DMS53 treated with DMSO at 0.1 percent for 48 hours (cell line): ENCODE measurements around the gene PRIM2.
A peak's percentile ranks its signal among the peaks of the same experiment; 100 is the strongest.
"Not testable (repeated sequence)": the region's sequence is repeated elsewhere in the genome, so short reads cannot be mapped to it uniquely, and the experiment has no call there.

ENCODE experiments used
- DNase-seq: peaks from one replicate; lab custom pipeline; 2025; ENCODE audit not compliant: unreplicated experiment; lab: John Stamatoyannopoulos, UW

PRIM2 gene

DNA sequence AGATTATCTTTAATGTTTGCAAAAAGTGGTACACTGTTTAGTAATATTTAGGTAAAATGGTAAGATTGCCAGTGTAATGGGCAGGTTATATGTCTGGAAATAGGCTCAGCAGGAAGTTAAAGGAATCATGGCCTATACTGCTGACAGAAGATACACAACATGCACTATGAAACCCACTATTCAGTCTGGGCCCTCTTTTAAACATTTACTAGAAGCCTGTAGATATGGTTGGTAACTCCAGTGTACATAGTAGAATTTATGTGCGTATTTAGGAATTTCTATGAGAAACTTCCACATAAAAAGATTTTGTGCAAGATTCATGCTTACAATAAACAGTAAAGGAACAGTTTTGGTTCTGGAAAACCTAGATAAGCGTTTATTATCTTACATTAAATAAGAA lies 178.8 kb downstream of the PRIM2 start:
- not testable (repeated sequence) for DNase-seq

DNA sequence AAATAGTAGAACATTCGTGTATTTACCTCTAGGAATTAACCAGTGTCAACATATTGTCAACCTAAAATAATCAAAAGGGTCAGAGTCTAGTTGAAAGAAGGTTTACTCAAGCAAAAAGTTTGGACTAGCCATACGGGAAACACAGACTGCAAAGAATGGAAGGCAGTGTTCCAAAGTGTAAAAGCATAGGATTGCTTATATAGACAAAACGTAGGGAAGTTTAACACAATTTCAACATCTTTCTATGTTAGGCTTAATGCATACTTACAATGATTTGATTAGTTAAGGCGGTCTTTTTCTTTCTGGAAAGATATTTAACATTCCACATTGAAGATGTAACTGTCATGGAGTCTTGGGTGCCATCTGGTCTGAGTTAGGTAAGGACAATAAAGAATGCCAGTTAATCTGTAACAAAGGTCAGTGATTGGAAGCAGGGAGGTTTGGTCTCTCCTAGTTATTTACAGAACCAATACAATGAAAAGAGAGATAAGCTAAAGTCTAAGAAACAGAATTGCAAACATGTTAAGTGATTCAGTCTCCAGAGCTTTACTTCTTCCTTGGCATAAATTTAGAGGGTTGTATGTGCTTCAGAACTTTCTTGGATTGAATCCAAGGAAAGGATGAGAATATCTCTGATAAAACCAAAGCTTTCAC lies 183.1 kb downstream of the PRIM2 start:
- DNase-seq = not testable (repeated sequence)

DNA sequence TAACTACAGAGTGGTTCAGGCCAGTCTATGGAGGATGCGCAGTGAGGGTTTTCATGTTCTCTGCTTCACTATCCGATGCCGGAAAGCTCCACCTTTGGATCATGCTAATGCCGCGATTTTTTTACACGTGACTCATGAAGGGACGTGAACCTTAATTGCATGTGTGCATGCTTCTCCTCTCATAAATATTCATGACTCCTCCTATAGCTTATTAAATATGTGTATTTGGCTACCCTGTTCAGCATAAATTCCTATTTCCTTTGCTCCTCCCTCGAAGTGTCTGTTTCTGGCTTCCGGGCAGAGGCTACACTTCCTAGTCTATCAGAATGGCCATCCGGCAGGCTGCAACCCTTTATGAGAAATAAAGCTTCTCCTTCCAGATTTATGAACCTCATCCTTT lies 185.0 kb downstream of the PRIM2 start:
- DNase-seq = not testable (repeated sequence)

DNA sequence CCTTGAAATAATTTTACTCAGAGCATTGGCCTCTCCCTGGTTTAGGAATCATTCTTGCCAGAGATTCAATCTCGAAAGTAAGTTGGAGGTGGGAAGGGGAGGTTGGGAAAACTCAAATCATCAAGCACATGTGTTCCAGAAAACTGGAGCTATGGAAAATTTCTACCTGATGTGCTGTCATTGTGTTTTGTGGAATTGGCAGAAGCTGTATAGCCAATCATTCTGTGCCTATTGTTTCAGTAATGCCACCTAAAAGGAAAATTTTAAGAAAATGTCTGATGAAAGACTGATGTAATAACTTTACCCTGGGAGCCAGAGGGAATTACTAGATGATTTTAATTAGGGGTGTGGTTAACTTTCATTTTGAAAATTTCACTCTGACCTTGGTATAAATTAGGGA lies 187.8 kb downstream of the PRIM2 start:
- not testable (repeated sequence) for DNase-seq

DNA sequence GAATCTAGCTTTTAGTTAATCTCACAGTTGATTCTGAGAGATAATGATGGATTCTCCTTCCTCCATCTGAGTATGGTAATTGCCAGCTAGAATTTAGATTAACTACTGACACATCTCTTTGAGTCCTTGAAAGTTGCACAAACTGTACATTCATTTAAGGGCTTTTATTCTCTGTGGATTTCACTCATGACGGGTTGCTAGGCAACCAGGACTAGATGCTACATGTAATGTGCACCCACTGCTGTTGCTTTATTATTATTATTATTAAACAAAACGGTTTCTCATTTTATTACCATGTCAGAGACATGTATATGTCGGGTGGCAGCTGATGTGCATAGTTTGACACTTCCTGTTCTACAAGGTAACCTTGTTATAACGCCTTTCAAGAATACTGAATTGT lies 193.0 kb downstream of the PRIM2 start:
- DNase-seq = not testable (repeated sequence)

DNA sequence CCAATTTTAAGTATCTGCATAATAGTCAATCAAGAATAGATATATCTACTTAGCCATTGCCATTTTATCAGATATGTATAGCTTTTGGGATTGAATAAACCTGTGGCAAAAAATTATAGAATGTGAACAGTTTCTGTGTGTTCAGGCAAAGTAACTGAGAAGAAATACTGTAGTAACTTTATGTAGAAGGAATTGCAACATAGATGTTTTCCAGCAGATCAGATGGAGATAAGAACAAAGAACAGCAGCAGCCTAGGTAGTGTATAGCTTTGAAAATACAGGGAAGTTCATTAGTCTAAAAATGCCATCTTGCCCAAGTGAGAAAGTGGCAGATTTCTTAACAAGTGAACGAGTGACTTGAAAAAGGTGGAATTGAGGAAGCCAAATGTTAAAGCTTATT lies 197.7 kb downstream of the PRIM2 start:
- not testable (repeated sequence) for DNase-seq

DNA sequence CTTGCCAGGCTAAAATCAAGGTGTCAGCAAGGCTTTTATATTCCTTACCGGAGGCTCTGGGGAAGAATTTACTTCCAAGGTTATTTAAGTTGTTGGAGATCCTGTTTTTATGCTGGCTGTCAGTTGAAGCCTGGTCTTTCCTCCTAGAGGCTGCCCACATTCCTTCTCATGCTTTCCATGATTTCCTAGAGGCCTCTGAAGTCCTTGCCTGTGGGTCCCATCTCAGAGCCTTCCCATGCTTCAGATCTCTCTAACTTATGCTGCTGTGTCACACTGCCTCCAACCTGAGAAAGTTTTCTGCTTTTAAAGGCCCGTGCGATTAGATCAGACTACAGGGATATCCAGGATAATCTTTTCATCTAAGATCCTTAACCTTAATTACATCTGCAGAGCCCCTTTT lies 198.4 kb downstream of the PRIM2 start:
- DNase-seq = not testable (repeated sequence)

DNA sequence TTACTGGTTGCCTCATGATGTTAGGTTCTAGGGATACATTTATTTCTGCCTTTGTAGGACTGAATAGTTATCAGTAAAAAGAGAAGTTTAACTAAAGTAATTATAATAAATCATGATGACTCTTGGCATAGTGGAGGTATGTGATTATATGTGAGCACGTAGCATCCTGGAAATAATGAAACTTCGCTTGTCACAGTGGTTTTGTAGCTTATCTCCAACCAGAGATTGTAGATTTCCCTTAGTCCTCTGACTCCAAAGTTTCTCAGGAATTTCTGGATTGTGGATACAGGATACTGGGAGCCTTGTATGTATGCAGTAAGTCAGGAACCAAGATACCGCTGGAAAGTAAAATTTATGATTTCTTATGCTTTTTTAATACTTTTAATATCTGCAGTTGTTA lies 199.3 kb downstream of the PRIM2 start:
- not testable (repeated sequence) for DNase-seq

DNA sequence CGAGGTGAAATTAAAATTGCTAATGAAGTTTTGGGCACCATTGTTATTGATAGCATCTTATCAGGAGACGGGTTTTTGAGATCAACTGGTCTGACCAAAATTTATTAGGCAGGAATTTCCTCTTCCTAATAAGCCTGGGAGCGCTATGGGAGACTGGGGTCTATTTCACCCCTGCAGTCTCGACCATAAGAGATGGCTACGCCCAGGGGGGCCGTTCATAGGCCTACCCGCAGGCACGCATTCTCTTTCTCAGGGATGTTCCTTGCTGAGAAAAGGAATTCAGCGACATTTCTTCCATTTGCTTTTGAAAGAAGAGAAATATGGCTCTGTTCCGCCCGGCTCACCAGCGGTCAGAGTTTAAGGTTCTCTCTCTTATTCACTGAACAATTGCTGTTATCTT lies 201.8 kb downstream of the PRIM2 start:
- not testable (repeated sequence) for DNase-seq

DNA sequence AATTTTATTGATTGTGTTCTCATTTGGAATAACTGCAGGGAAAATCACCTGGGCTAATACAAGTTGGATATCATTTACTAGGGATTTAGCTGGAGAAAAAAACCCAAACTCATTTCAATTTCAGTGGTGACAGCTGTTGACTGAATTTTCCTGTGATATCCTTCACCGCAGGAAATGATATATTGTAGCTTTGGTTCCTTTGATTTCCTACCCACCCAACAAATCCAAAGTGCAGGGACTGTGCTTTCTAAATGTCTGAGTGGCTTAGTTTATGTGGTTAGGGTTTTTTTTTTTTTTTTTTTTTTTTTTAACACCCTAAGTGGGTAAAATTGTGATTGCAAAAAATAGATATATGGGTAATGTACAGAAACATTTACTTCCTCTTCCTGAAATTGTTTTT lies 203.7 kb downstream of the PRIM2 start:
- not testable (repeated sequence) for DNase-seq

DNA sequence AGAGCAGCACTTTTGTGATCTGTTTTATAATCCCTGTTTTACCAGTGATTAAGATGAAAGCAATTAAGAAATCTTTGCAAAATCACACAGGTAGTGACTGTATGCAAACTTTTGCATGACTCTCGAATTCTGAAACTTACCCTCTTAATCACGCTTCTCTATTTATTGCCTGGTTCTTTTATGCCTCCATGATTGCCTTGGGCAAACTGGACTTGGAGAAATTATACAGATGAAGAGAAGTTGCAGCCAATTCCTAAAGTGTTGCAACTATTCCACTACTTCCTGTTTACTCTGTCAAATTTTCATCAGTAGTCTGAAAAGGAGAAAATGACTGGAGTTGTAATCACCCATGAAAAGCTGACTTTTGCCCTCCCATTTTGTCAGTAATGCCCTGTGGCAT lies 205.8 kb downstream of the PRIM2 start:
- DNase-seq = not testable (repeated sequence)

DNA sequence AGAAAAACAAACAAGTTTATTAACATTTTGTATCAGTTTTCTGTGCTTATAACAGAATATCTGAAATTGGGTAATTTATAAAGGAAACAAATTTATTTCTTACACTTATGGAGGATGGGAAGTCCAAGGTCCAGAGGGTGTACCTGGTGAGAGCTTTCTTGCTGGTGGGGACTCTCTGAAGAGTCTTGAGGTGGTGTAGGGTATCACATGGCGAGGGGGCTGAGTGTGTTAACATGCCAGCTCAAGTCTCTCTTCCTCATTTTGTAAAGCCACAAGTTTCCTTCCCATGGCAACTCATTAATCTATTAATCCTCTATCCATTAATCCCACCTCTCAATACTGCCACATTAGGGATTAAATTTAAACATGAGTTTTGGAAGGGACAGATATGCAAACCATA lies 212.3 kb downstream of the PRIM2 start:
- not testable (repeated sequence) for DNase-seq

DNA sequence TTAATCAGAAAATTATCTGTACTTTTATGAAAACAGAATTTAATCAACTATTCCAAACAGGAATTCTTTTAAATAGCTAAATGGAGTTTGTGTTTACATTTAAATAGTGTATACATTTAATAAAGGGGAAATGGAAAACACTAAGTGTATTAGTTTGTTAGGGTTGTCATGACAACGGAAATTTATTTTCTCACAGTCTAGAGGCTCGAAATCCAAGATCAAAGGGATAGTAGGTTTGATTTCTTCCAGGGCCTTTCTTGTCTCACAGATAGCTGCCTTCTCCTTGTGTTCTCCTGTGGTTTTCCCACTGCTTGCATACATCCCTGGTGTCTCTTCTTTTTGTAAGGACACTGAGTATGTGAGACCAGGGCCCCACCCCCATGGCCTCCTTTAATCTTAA lies 215.2 kb downstream of the PRIM2 start:
- not testable (repeated sequence) for DNase-seq

DNA sequence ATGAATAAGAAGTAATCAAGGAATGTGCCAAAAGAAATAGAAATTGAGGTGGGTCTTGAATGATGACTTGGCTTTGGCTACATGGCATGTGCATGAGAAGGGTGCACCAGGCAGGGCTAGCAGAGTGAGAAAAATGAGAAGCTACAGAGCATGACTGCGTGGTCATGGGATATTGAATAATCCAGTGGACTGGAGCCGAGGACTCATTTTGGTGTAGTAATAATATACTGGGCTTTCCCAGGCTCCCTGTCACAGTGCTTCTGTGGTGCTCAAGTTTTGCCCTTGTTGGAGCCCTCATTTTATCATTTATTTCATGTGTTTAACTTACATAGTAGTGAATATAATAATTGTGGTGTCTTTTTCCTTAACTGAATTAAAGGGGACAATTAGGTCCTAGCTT lies 217.7 kb downstream of the PRIM2 start:
- DNase-seq = not testable (repeated sequence)

DNA sequence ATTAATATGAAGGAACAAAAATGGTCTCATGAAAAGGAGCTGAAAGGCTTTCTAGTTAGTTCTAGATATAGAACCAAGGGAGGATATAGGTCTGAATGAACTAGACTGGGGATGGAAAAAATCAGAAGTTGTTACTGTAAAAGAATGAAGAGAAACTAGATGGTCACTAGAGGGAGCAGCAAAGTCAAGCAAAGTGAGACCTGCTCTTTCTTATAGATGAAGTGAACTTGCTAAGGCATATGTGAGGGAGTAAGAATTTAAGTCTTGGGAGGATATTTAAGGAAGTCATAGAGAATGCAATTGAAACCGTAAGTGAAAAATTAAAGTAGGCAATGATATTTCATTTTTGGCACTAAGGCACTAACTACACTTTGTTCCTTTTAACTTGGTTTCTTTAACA lies 218.6 kb downstream of the PRIM2 start:
- peak; percentile 1 for DNase-seq

DNA sequence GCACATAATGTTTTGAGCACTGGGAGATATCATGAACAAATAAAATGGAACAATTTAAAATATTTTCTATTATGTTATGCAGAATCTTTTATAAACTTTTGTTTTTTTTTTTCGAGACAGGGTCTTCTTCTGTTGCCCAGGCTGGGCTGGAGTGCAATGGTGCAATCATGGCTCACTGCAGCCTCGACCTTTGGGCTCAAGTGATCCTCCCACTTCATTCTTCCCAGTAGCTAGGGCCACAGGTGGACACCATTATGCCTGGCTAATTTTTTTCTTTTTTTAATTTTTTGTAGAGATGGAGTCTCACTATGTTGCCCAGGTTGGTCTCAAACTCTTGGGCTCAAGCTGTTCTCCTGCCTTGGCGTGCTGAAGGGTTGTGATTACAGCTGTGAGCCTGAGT lies 220.5 kb downstream of the PRIM2 start:
- DNase-seq = not testable (repeated sequence)

DNA sequence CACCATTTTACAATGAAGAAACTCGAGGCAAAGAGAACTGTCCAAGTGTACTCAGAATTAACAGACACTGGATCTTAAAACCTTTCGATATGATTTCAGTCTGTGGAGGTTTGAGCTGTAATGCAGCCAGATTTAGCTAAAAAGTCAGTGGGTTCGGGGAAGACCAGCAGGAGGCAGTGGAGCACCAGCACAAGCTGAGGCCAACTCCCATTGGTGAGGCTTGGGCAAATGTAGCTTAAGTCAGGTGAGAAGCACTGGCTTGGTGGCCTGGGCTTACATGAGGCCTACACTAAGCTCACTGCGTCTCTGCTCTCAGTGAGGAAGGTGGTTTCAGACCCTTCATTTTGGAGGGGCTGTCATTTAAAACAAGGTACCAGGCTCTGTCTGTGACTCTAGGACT lies 234.5 kb downstream of the PRIM2 start:
- not testable (repeated sequence) for DNase-seq

DNA sequence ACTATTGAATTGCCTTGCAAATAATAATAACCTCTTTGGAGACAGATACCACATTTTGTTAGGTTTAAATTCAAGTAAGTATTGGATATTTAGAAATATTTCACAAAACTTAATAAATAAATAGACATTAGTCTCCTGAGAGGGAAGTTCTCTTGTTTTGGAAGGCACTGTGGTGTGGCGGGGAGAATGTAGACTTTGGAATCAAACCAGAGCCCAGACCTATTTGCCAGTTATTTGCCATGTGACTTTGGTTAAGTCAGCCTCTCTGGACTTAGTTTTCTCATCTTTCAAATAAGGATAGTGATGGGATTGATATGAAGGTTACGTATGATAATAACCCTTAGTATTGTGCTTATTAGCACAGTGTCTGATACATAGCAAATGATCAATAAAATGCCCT lies 240.4 kb downstream of the PRIM2 start:
- not testable (repeated sequence) for DNase-seq

DNA sequence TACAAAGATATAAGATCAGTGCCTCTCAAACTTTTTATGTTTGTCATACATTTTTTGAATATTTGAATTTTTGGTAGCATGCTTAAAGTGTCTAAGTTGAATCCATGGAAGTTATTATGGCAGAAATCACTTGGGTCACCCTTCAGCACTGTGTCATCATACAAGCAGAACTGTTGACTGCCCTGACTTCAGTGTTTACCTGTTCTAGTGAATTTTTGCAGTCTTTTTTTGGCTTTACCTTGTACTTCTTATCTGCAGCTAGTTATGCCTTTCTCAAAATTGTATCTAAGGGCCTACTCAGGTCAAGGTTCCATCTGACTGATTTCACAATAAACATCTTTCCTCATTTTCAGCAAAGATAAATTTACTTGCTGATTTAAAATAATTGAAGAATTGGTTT lies 241.7 kb downstream of the PRIM2 start:
- not testable (repeated sequence) for DNase-seq

DNA sequence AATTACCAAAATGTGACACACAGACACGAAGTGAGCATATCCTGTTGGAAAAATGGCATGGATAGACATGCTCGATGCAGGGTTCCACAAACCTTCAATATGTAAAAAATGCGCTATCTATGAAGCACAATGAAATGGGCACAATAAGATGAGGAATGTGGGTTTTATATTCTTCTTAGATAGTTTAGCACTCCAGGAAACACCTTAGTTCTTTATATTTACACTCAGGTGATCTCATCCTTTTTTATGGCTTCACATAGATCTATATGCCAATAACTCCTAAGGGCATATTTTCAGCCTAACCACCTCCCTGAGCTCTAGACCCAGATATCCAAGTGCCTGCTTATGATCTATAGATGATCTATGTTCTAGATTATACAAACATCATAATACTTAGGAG lies 244.8 kb downstream of the PRIM2 start:
- DNase-seq = not testable (repeated sequence)

DNA sequence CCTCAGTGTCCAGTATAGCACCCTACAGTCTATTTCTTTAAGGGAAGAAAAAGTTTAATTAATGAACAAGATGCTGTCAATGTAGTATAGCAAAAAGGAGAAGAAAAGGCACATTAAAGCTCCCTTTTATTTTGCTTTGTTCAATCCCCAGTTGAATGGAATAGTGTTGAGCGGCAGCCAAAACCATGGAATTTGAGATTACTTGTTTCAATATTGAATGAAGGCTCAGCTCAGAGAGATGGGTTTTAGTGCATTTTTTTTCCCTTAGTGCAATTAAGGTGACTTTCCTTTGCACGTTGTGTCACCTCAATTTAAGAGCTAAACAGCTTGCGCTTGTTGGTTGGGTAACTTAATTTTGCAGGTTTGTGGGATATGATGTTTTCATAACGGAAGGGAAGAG lies 254.7 kb downstream of the PRIM2 start:
- not testable (repeated sequence) for DNase-seq

DNA sequence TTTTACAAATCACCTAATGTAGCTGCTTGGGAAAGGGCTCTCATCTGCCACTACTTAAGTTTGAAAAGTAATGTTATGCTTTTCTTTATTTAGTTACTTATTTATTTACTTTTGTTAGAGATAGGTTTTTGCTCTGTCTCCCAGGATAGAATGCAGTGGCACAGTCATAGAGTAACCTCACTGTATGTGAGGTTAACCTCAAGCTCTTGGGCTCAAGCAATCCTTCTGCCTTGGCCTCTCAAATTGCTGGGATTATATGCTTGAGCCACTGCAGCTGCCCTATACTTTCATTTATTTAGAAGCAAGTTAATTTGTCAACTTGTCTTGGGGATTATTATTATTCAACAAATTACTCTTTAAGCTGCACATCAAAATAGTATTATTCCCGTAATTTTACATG lies 255.4 kb downstream of the PRIM2 start:
- not testable (repeated sequence) for DNase-seq

DNA sequence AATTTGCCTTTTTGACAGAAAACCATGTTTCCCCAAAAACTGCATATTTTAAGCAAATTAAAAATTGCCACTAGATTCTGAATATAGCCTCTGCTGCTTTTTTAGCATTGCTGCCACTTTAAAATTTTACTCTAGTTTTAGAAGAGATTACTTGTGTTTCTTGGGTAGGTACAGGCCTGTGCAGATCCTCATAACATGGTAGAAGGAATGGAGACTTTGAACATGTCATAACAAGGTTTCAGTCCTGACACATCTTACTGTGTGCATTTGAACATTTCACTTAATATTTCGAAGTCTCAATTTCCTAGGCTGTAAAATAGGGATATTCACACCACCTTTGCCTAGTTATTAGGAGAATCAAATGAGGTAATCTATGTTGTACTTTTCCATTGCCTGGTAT lies 259.6 kb downstream of the PRIM2 start:
- not testable (repeated sequence) for DNase-seq
